Gastroesophageal sphincter (tissue), 3 donors: ENCODE measurements around the gene MAP1LC3B.

Experiments used
- EP300 ChIP-seq: sonication (generic); formaldehyde crosslinking; IDR thresholded peaks from one replicate; pipeline ENCODE4 v1.6.1; 2017; ENCODE audit warnings: antibody characterized with exemption, mild to moderate bottlenecking
- POLR2A ChIP-seq, 2 donors: fragments of 450-650 bp; IDR thresholded peaks; one replicate each; pipeline ENCODE4 v1.6.1; 2017; ENCODE audit warnings: antibody characterized with exemption in 2 of 2, mild to moderate bottlenecking in 2 of 2, moderate library complexity in 1 of 2
- TF ChIP-seq, protein P1 (sequence below), 4 experiments: fragments of 200-600 bp in 2 of 4; fragments of 450-650 bp in 2 of 4; sonication (generic) in 1 of 4; IDR thresholded peaks; one replicate each; pipeline ENCODE4 v1.5.1; 2017 to 2019; ENCODE audit warnings: antibody characterized with exemption in 4 of 4, mild to moderate bottlenecking in 2 of 4, moderate library complexity in 2 of 4

DNA sequence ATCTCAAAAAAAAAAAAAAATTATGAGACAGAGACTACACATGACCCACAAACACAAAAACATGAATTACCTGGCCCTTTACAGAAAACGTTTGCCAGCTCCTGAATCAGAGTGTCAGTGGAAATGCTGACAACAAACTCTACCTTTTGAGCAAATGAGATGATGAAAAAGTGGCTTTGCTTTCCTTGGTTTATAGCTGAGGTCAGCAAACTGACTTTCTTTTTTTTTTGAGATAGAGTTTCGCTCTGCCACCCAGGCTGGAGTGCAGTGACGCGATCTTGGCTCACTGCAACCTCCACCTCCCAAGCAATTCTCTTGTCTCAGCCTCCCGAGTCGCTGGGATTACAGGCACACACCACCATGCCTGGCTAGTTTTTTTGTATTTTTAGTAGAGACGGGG, 54.3 kb downstream of the MAP1LC3B start:
- TF ChIP-seq, protein P1, sequence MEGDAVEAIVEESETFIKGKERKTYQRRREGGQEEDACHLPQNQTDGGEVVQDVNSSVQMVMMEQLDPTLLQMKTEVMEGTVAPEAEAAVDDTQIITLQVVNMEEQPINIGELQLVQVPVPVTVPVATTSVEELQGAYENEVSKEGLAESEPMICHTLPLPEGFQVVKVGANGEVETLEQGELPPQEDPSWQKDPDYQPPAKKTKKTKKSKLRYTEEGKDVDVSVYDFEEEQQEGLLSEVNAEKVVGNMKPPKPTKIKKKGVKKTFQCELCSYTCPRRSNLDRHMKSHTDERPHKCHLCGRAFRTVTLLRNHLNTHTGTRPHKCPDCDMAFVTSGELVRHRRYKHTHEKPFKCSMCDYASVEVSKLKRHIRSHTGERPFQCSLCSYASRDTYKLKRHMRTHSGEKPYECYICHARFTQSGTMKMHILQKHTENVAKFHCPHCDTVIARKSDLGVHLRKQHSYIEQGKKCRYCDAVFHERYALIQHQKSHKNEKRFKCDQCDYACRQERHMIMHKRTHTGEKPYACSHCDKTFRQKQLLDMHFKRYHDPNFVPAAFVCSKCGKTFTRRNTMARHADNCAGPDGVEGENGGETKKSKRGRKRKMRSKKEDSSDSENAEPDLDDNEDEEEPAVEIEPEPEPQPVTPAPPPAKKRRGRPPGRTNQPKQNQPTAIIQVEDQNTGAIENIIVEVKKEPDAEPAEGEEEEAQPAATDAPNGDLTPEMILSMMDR (IDR thresholded peaks at IDR 0.05) = no peak
- TF ChIP-seq EP300 (no peak), POLR2A (IDR thresholded peaks at IDR 0.05) (no peak)
